Measurements from ENCODE around the gene POU2AF1.

GRCh38 chr11:111426617-111427016 is 47.5 kb upstream of the POU2AF1 start:
- TF ChIP-seq CTCF (IDR thresholded peaks at IDR 0.05) (no peak), POLR2A (IDR thresholded peaks at IDR 0.05) (no peak)

All from adrenal gland (tissue), 5 donors.